ENCODE measurements around the gene EIF3F.
A peak's percentile ranks its signal among the peaks of the same experiment; 100 is the strongest.

The EIF3F gene

GRCh38 chr11:8018484-8019313 is 31.6 kb downstream of the EIF3F start:
- H3K4me3 ChIP-seq, result peak overlapping the region; percentile 31 to 57 (median 45)
- H3K27ac ChIP-seq, result peak overlapping the region in 10 of 21 experiments; percentile 14 to 79 (median 70)

- Histone ChIP-seq H3K4me3 (peak overlapping the region; percentile 31 to 57 (median 45)), H3K27ac (peak overlapping the region in 10 of 21 experiments; percentile 14 to 79 (median 70))
Observed at GRCh38 chr11:8019314-8020243, 32.4 kb downstream of the EIF3F start.

GRCh38 chr11:8020244-8020597 is 33.1 kb downstream of the EIF3F start:
- peak overlapping the region in 3 of 7 experiments; percentile 49 to 57 (median 50) for H3K4me3 ChIP-seq
- H3K27ac ChIP-seq, result no peak overlapping the region

GRCh38 chr11:8021920-8022319 is 34.8 kb downstream of the EIF3F start:
- no peak overlapping the region for H3K27ac ChIP-seq

GRCh38 chr11:8022876-8023275 is 35.7 kb downstream of the EIF3F start:
- no peak overlapping the region for H3K27ac ChIP-seq
- no peak overlapping the region for H3K4me3 ChIP-seq

More at GRCh38 chr11:8021920-8022319, 34.8 kb downstream of the EIF3F start:
- H3K4me3 ChIP-seq, result no peak overlapping the region

GRCh38 chr11:8023831-8024555 is 36.9 kb downstream of the EIF3F start:
- H3K27ac ChIP-seq, result no peak overlapping the region
- H3K4me3 ChIP-seq, result no peak overlapping the region

GRCh38 chr11:8025123-8025522 is 38.0 kb downstream of the EIF3F start:
- no peak overlapping the region for H3K4me3 ChIP-seq
- H3K27ac ChIP-seq, result no peak overlapping the region

GRCh38 chr11:8025816-8026215 is 38.7 kb downstream of the EIF3F start:
- Histone ChIP-seq H3K4me3 (no peak overlapping the region), H3K27ac (no peak overlapping the region)

- Histone ChIP-seq H3K27ac (no peak overlapping the region), H3K4me3 (no peak overlapping the region)
Observed at GRCh38 chr11:8026982-8027381, 39.8 kb downstream of the EIF3F start.

- Histone ChIP-seq H3K4me3 (no peak overlapping the region), H3K27ac (no peak overlapping the region)
Observed at GRCh38 chr11:8028766-8029165, 41.6 kb downstream of the EIF3F start.

GRCh38 chr11:8030526-8031247 is 43.5 kb downstream of the EIF3F start:
- H3K27ac ChIP-seq, result no peak overlapping the region
- H3K4me3 ChIP-seq, result no peak overlapping the region

GRCh38 chr11:8031248-8032115 is 44.3 kb downstream of the EIF3F start:
- Histone ChIP-seq H3K27ac (no peak overlapping the region), H3K4me3 (no peak overlapping the region)

GRCh38 chr11:8032122-8032521 is 45.0 kb downstream of the EIF3F start:
- Histone ChIP-seq H3K27ac (no peak overlapping the region), H3K4me3 (no peak overlapping the region)

- no peak overlapping the region for H3K27ac ChIP-seq
- H3K4me3 ChIP-seq, result no peak overlapping the region
Observed at GRCh38 chr11:8032576-8033304, 45.6 kb downstream of the EIF3F start.

GRCh38 chr11:8033305-8034105 is 46.4 kb downstream of the EIF3F start:
- no peak overlapping the region for H3K4me3 ChIP-seq
- no peak overlapping the region for H3K27ac ChIP-seq

GRCh38 chr11:8034106-8034585 is 47.0 kb downstream of the EIF3F start:
- no peak overlapping the region for H3K4me3 ChIP-seq
- H3K27ac ChIP-seq, result no peak overlapping the region

Measured in skin epidermis (tissue), 12 donors.